Endothelial cell of hepatic sinusoid (primary cell): ENCODE data around the gene GJB4.
"Not testable (repeated sequence)": the region's sequence is repeated elsewhere in the genome, so short reads cannot be mapped to it uniquely, and the experiment has no call there.

ENCODE experiments used
- in situ Hi-C: cut with HindIII; loops from 2 replicates; pipeline ENCODE4 v1.10.0; 2017; ENCODE audit warnings: low sequenced_read_pairs

The GJB4 gene

GRCh38 chr1:34759503-34760357 lies at the start of gene GJB4:
TSS of gene GJB4 (plus strand) at chr1:34759740. CDS start at chr1:34761255, 1,515 bp downstream.
- in situ Hi-C loops = no loop called here

DNA sequence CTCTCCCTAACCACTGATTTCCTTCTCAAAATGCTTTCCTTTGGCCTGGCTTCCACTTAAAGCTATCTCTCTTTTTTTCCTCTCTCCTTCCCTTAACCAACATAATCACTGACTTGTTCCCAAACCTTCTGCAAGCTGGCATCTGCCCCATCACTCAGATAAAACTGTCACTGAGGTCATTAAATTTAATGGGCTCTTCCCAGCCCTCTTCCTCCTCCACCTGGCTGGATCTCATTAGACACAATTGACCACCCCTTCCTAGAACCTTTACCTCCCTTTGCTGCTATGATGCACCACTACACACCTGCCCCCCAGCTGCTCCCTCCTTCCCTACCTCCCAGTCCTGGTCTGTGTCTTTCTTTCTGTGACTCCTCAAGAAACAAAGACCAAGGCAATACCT lies 48.7 kb upstream of the GJB4 start:
- in situ Hi-C loops = no loop called here

DNA sequence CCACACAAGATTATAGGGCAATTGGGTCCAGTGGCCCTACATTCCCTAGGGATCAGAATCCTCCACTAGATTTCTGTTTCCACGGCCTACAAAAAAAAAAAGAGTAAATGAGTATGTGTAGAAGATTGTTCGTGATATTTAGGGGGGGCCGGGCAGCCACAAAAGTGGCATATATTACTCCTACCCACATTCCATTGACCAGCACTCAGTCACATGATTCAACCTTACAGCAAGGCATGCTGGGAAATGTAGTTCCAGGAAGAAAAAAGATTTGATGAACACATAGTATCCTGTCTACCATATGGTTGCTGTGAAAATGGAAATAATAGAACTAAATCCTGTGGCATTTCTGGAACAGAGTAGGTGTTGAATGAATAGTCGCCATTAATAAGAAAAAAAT lies 48.1 kb upstream of the GJB4 start:
- in situ Hi-C loops = no loop called here

DNA sequence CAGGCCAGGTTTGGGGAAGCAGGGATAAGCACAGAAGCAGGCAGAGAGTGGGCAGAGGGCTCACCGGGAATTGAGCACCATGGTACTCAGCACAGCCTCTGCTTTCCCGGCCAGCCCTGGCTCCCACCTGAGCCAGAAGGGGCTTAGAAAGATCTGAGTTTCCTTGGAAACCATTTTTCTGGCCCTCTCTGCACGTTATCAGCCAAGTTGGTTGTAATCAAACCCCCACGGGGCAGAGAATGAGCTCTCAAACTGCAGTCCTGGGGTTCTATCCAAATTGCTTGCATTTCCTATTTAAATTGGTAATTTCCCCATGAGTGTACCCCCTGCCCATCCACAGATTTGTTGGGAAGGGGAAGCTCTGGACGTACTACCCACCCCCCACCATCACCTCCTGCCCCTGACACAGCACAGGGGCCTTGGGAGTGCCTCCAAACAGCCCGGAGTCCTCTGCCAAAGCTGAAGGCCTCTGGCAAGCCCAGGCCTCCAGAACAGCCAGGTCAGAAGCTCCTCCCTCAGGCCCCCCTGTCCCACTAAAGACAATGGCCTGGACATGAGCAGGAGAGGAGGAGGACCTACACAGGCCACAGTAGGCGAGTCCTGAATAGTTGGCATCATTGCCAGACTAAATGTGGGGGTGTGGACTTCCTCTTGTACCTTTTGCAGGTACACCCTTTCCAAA lies 47.4 kb upstream of the GJB4 start:
- in situ Hi-C loops = no loop called here

DNA sequence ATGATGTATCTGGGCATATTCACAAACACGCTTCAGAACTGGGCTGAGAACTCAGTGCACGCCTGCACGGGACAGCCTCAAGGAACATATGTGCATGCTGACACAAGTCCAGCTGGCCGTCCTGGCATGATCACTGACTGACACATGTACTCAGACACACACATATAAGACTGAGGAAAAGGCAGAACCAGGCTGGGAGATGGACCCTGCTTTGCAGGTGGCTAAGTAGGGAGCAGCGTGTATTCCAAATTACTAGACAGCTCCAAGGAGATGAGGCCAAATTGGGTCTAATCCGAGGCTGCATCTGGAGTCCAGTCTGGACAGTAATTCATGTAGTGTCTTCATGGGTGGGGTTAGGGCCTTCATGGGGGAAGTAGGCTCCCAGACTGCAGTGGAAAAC lies 46.1 kb upstream of the GJB4 start:
- in situ Hi-C loops = no loop called here

DNA sequence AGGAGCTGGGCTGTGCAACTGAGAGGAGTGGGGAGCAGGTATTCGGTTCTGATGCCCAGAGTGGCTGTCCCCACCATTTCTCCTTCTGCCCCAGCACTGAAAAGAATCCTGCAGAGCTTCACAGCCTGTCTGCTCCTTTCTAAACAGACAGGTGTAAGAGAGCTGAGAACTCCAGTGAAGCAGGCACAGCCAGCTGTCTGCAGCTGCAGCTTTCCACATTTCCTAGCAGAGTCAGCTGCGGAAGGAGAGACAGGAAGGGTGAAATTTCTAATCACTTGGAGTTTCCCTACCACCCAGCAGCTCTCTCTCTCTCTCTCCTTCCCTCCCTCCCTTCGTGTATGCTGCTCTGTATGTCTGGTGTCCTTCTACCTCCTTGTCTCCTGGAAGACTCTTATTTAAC lies 45.2 kb upstream of the GJB4 start:
- in situ Hi-C loops = no loop called here

DNA sequence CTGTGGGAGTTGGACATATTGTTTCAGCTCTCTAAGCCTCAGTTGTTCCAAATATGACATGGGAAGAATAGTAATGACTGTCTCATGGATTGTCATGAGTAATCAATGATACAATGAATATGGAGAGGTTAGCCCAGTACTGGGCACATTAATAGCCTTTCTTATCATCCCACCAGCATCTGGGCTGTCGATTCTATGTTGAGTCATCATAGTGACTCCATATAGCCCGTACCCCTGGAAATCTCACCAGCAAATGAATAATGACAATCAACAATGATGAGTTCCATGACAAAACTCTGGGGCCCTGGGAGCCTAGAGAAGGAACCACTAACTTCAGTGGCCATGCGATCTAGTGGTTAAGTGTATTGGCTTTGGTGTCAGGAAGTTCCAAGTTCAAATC lies 44.4 kb upstream of the GJB4 start:
- in situ Hi-C loops = no loop called here

DNA sequence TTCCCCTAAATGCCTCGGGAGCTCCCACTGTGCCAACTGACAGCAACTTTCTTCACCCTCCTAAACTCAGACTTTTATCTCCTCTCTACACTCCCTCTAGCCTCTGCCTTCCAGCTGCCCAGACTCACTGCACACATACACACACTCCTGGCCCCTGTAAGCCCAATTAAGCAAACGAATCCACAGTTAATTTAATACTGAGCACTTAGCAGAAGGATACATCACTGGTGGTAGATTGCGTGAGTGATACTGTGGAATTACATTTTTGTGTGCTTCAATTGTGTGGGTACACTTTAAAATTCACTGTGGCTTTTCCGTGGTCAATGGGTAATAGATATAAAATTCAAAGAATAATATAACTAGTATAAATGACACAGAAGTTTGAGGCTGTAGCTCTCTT lies 38.3 kb upstream of the GJB4 start:
- in situ Hi-C loops = loop anchor here (5.0 kb wide), 1 partner anchor 34 kb away; no protein-coding TSS in a partner anchor

GRCh38 chr1:34721646-34722355 lies 37.7 kb upstream of the GJB4 start:
- in situ Hi-C loops = loop anchor here (5.0 kb wide), 1 partner anchor 34 kb away; no protein-coding TSS in a partner anchor

GRCh38 chr1:34726861-34727260 lies 32.7 kb upstream of the GJB4 start:
- in situ Hi-C loops = no loop called here

DNA sequence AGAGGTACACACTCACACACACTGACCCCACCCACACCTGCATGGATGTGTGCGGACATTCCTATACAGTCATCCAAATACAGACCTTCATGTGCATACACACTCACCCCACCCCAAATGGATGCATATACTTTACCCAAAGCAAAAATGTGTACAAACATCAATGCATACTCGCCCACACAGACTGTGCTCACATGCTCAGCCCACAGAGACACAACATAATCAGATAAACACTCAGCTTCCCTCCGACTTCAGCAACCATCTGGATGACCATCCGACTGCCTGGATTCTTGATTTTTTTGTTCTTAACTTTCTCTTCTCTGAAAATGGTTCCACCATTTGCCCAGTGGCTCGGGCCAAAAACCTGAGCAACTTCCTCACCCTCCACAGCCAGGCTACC lies 29.1 kb upstream of the GJB4 start:
- in situ Hi-C loops = no loop called here

DNA sequence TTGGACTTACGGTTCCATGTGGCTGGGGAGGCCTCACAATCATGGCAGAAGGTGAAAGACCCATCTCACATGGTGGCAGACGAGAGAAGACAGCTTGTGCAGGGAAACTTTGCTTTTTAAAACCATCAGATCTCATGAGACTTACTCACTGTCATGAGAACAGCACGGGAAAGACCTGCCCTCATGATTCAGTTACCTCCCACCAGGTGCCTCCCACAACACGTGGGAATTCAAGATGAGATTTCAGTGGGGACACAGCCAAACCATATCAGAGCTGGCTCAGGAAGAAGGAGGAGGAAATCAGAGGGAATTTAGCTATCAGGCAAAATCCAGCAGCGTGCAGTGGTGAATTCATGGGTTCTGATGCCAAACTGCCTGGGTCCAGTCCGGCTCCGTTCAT lies 26.7 kb upstream of the GJB4 start:
- in situ Hi-C loops = not testable (repeated sequence)

DNA sequence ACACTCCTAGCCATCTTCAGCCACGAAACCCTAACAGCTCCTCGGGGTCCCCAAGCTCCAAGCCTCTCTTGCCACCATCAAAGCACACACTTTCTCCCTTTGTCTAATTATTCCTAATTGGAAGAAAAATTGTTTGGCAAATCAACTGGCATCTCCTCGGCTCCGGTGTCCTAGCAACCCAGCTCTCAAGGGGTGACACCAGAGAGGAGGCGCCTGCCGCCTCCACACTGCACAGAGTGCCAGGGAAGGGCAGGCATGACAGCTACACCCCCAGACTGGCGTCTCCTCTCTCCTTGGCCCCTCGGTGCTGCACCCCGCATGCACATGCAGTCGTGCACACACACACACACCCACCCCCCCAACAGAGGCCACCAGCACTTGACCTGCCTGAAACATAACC lies 22.8 kb upstream of the GJB4 start:
- in situ Hi-C loops = no loop called here

DNA sequence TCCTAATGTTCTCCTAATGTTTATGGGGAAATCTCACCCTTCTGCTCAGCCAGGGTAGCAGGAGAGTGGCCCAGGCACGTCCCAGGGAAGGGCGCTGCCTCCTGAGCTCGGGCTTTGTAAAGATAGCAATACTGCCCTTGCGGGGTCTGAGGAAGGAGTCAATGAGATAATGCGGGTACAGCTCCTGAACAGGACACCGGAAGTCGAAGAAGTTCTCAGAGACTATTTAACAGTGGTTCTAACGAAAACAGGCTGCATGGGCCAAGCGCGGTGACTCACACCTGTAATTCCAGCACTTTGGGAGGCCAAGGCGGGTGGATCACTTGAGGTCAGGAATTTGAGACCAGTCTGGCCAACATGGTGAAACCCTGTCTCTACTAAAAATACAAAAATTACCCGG lies 22.3 kb upstream of the GJB4 start:
- in situ Hi-C loops = not testable (repeated sequence)

GRCh38 chr1:34739613-34740012 lies 19.9 kb upstream of the GJB4 start:
- in situ Hi-C loops = no loop called here

DNA sequence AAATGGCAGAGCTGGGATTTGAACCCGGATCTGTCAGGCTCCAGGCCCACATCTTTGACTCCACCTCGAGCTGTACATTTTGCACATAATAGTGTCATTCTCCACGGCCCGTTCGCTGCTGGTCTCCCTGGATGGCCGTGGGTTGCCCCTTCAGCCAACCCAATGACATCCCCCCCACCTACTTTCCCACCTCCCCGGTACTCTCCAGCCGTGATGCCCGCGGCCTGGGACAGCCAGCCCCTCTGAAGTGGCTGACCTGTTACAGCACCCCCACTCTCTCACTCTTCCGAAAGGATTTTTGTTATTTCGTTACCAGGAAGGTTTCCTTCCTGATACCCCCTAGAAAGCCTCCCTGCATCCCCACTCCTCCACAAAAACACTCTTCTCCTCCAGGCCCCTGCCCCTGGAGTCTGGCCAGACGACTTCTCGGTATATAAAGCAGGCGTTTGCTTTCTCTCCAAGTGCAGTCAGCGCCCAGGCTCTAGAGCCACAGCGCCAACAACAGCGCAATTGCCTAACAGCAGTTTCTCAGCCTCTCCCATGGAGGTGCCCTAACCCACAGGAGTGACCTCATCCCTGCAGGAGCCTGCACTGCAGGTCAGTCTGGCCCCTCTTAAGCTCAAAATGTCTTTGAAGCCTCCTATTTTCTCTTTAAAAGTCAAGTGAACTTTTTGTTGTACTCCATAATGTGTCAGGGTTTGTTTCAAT lies 19.2 kb upstream of the GJB4 start:
- in situ Hi-C loops = no loop called here

- in situ Hi-C loops = no loop called here
These were observed 16.8 kb upstream of the GJB4 start for GRCh38 chr1:34742667-34743270.

DNA sequence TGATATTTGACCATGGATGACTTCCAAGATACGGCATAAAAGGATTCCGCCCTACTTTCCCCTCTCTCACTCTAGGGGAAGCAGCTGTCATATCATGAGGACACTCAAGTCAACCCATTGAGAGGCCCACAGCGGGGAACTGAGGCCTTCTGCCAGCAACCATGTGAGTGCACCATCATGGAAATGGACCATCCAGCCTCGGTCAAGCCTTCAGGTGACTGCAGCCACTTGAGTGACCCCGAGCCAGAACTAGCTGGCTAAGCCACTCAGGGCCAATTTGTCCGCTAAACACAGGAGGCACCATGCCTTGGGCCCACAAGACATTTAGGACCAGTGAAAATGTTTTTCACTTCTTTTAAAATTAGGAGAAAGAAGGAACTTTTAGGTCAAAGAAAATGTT lies 15.8 kb upstream of the GJB4 start:
- in situ Hi-C loops = no loop called here

- in situ Hi-C loops = no loop called here
These were observed 14.7 kb upstream of the GJB4 start for GRCh38 chr1:34744851-34745250.

DNA sequence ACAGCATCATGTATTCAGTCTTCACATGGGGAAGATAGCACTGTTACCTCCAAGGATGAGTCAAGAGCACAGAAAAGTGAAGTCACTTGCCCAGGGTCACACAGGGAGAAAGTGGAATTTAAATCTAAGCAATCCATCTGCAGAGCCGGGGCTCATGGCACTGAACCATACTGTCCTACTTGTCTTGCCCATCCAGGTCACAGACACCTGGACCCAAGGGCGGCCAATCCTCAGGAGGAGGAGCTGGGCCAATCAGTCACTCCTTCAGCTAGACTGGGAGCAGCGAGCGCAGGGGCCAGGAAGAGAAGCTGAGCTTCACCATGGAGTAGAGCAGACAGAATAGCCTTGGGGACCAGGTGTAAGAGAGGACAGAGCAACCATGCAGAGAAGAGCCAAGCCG lies 13.9 kb upstream of the GJB4 start:
- in situ Hi-C loops = no loop called here

DNA sequence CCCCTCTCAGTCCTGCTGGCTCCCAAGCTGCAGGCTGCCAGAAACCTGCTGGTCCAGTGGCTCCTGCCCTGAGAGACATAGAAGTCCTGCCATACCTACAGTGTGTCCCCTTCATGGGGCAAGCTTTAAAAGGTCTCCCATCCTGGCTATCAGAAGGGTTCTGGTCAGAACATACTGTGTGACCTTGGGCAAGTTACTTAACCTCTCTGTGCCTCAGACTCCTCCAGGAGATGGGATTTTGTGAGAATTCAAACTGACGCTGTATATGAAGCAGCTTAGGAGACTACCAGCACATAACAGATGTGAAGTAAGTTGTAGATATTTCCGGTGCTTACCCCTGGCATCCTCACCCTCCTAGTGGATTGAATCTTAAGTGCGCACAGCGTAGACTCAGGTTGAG lies 13.4 kb upstream of the GJB4 start:
- in situ Hi-C loops = no loop called here
